Iris pigment epithelial cell (primary cell): ENCODE data around the gene BPHL.
"Not testable (repeated sequence)": the region's sequence is repeated elsewhere in the genome, so short reads cannot be mapped to it uniquely, and the experiment has no call there.

Source experiments
- DNase-seq: peaks from one replicate; pipeline ENCODE4 v3.0.0-alpha.2; 2011; ENCODE audit warnings: low read depth

The BPHL gene

DNA sequence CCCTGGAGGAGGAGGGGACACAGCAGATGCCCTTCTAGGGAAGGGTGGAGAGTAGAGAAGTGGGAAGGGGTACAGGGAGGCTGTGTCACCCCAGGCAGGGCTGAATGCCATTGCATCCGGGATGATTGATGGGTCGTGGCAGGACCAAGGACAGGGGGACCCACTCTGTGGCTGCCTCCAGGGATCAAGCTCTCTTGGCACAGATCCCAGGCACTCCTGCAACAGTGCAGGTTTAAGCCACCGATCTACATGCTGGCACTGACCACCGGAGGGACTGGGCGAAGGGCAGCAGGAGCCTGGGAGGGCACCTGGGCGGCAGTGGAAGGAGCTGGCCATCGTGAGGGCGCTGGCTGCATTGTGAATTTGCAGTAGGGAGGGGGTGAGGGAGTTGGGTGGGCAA is 61.4 kb downstream of the BPHL start:
- DNase-seq = not testable (repeated sequence)

DNA sequence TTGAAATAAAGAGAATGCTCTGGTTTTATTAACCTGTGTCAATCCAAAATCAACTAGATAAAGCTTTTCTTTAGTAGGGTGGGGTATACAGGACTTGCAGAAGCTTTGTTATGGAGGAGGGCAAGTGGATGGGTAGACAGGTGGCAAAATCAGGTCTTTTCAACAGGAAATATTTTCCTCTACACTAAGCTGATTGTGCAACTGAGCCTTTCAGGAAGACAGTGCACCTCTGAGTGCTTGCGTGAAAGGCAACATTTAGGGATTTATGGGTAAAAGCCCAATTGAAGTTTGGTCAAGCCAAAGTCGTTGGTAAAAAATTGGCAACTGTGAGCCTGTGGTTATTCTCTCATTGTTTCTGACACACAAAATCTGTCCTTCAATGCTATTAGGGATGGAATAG is 62.6 kb downstream of the BPHL start:
- DNase-seq = no peak

DNA sequence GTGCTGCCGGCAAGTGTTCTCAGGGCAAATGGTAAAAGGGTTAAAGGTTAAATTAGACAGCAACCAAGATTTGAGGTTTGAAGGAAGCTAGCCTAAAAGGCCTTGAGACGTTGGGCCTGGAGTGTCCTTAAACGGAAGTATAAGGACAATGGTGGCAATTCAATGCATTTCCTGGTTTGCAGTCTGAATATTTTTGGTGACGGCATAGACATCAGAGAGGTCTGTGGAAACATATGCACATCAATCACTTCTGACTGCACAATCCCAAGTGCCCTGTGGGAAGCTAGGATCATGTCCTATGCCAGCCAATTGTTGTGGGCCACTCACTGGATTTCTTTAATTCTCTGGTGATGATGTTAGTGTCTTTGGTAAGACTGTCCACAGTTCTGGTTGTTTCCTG is 64.6 kb downstream of the BPHL start:
- DNase-seq = no peak

DNA sequence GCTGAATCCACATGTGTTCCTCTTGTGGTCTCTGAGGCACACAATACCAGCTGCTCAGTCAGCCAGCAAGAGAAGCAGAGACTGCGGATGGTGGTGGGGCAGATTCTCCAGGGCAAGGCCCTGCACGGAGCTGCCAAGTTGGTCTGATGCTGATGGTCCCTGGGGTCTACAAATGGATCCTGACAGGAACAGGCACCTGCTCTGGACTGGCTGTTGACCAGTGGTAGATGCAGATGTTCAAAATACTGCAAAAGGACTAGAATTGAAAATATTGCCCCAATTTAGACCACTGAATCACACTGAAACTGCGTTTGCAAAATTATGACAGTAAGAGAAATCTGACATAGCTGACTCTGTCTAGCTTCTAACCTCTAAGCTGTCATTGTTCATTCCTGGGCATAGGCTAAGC is 68.5 kb downstream of the BPHL start:
- no peak for DNase-seq

DNA sequence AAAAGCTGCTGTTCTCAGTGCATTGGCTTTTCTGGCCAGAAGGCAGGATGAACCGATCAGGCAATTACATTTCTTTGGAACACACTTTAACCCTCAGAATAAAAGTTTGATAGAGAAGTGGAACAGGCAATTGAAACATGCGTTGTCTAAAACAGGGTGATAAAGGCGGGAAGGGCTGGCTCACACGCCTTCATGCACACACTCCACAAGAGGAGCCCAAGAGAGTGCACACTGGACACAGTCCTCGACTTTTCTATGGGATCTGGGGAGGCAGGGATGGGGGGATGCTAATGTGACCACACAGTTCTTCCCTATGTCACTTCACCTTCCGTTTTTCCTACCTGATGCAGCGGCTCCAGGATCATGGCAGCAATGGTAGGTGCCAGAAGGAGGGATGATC is 69.8 kb downstream of the BPHL start:
- DNase-seq = no peak

DNA sequence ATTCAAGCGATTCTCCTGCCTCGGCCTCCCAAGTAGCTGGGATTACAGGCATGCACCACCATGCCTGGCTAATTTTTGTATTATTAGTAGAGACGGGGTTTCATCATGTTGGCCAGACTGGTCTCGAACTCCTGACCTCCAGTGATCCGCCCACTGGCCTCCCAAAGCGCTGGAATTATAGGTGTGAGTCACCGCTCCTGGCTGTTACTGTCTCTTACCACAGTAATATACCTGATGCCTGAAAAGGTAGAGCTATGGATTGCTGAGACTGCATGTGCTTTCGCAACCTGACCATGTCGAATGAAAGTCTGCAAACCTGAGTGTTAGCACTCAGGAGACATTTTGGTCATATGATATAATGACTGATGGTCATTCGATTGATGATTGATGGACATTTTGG is 70.7 kb downstream of the BPHL start:
- peak; percentile 12 for DNase-seq

DNA sequence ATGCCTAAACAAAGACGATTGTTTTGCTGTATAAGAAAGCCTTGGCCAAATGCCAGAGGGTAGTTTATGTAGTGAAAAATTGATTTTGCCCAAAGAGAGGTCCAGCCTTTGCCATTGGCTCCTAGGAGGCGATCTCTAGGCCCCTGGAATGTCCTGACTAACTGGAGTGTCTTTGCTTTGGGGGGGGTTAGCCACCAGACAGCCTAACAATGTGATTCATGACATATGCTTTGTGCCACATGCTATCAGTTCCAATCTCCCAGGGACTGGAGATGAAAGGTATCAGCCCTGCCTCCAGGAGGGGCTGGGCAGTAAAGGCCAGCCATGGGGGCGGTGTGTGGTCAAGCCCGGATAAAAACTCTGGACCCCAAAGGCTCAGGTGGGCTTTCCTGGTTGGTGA is 71.5 kb downstream of the BPHL start:
- DNase-seq = no peak

DNA sequence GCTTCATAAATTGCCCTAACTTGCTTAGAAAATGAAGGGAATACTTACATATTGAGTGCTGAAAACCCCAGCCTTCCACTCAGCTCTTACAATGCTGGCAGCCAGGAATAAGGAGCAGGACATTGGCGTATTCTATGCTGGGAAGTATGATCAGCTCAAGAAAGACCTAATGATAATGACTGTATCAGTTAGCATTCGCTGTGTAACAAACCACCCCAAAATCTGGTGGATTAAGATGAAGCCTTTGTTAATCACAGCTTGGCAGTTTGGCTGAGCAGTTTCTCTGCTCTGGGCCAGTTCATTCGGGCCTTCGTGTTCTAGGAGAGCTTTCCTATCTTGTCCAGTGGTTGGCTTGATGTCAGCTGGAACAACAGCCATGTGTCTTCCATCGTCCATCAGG is 72.3 kb downstream of the BPHL start:
- DNase-seq = no peak

DNA sequence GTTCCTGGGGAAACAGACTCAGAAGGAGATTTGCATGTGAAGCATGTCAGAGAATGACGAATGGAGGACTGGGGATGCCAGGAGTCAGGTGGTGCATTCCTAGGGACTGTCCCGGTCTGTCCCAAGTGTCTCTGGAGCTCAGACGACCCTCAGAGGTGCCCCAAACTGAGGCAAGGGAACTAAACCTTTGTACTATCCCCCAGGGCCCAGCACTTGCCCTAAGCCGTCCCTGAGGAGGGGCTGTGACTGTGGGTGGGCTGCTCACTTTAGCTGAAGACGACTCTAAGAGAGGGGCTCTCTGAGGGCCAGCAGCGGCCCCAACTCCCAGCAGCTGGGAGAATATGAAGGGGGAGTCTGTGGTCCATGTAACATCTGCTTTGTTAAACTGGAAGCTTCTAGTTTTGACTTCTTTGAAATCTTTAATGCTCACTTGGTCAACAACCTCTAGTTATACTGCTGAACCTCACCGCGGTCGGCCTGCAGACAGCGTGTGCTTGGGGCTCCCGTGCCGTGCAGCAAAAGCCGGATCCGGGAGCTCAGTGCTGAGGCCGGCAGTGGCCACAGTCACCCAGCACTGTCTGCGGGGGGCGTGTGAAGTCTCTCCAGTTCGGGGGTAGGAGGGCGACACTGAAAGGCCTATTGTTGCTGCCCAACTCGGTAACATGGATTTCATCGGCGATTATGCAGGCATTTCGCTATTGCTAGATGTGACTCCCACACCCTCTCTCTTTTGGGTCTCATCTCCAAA is 74.8 kb downstream of the BPHL start:
- no peak for DNase-seq

DNA sequence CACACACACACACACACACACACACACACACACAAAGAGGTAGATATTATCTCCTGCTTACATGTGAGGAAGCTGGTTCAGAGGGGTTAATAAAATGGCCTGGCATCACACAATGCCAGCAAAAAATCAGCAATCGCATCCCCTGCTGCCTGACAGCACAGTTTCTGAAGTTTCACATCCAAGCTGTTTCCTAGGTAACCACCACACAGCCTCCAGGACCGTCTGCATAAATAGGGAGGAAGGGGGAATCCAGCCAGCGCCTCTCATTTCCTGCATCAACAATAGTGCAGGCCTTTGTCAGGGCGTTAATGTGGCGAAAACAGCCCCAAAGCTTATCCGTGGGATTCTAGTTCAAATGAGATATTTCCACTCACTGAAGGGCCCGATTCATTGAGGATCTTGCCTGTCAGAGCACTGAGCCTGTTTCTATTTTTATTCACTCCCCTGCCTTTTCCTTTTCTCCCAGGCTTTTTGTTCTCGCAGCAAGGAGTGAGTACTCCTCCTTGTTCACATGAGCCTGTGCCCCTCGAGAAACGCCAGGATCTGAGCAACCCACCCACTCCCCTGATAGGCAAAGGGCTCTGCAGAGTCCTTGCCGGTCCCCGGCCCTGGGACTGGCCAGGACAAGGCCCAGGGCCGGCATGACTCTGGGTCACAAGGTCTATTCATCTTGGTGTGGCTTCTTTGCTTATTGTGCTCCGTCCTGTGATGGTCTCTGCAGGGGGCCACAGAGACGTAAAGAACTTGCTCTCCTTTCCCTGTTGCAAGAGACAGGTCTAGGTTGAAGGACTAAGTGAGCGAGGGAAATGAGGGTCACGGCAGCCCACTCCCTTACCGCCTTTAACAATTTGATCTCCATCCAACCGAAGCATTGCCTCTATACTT is 76.3 kb downstream of the BPHL start:
- DNase-seq = no peak

DNA sequence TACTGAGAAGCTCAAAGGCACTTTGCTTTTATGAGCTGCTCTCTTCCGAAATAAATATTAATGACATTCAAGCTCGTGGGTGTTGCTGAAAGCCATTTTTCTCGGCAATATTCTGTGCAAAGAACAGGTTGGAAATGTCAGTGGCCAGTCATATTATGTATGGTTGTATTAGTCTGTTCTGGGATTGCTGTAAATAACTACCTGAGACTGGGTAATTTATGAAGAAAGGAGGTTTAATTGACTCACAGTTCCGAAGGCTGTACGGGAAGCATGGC is 76.8 kb downstream of the BPHL start:
- no peak for DNase-seq

DNA sequence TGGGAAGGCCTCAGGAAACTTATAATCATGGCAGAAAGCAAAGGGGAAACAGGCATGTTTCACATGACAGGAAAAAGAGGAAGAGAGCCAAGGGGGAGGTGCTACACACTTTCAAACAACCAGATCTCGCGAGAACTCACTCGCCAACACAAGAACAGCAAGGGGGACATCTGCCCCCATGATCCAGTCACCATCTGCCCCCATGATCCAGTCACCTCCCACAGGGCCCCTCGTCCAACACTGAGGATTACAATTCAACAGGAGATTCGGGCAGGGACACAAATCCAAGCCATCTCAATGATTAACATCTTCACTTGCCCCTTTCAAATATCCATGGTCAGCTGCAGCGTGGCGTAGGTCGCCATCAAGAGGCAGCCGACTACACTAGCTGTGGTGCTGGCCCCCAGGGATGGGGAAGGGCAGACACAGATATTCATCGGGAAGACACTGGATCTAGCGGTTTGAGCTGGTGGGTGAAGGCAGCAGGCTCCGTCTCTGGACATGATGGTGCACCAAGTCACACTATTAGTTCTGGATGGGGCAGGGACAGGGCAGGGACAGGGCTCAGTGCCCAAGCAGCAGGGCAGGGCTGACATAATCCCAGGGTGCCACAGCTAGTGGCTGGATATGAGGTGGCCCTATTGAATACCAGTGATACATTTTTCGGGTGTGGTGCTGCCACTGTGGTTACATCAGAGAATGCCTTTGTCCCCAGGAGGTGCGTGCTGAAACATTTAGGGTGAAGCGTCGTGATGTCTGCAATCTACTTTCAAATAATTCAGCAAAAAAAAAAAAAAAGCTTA is 77.4 kb downstream of the BPHL start:
- no peak for DNase-seq

DNA sequence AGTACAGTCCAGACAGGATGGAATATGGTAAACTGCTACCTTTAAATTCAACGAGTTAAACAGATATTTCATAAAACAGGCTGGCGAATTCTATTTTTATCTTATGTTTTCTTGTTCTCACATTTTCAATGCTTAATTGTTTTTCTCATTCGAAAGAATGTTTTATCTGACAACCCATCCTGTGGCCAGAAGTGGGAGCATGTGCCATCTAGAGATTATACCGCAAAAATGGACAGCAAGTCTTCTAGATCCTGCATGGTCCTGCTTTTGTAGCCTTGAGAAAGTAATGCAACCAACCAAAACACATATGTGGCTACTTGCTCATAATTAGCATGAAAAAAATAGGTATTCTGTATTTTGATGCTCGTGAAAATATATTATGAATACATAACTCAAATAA is 78.3 kb downstream of the BPHL start:
- DNase-seq = no peak

DNA sequence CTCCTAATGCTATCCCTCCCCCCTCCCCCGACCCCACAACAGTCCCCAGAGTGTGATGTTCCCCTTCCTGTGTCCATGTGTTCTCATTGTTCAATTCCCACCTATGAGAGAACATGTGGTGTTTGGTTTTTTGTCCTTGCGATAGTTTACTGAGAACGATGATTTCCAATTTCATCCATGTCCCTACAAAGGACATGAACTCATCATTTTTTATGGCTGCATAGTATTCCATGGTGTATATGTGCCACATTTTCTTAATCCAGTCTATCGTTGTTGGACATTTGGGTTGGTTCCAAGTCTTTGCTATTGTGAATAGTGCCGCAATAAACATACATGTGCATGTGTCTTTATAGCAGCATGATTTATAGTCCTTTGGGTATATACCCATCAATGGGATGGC is 79.2 kb downstream of the BPHL start:
- not testable (repeated sequence) for DNase-seq

DNA sequence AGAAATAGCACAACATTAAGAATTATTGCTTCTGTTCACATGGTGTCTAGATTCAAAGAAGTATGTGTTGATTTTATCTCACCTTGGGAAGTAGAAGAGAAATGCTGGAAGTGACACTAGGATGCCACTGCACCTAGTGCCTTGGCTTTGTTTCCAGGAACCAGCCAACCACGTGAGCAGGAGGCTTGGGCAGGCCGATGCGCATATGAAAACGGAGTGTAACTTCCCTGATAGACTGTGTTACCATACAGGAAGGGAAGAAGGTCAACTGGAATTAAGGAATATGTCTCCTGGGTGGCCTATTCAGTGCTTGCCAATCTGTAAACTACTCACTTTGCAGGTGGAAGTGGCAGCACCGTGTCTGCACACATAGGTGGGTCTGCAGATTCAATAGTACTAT is 80.9 kb downstream of the BPHL start:
- DNase-seq = no peak

DNA sequence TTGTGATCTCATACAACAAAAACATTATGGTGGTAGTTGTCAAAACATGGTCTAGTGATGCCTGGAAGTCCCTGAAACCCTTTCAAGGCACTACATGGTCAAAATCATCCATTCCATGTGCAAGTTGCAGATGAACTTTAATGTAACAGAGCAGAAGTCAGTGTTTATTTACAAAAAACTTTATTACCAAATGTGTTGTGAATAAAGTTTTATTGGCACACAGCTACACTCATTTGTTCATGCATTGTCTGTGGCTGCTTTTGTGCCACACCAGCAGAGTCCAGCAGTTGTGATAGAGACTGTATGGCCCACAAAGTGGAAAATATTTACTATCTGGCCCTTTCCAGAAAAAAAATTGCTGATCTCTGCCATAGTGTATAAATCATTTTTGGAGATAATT is 82.2 kb downstream of the BPHL start:
- no peak for DNase-seq

DNA sequence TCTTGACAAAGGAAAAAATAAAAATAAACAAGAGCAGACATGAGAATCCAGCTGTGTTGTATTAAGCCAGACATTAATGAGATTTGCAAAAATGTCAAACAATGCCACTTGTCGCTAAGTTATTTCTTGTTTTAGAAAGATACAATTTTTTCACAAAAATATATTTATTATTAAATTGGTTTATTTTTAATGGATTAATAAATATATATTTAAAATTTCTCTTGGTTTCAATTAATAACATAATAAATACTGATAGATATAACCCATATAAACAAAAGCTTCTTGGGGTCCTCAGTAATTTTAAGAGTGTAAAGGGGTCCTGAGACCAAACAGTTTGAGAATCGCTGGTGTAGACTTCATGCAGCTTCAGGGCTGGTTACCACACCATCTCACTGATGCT is 82.9 kb downstream of the BPHL start:
- no peak for DNase-seq
